GM19455 (cell line): Measurements from ENCODE around the gene ZNF613.
"Not testable (repeated sequence)": the region's sequence is repeated elsewhere in the genome, so short reads cannot be mapped to it uniquely, and the experiment has no call there.

ENCODE experiments used
- ATAC-seq: cut with Tn5 transposase; IDR thresholded peaks from one replicate; pipeline ENCODE4 v1.9.1; 2021; ENCODE audit not compliant: unreplicated experiment

Gene ZNF613

DNA sequence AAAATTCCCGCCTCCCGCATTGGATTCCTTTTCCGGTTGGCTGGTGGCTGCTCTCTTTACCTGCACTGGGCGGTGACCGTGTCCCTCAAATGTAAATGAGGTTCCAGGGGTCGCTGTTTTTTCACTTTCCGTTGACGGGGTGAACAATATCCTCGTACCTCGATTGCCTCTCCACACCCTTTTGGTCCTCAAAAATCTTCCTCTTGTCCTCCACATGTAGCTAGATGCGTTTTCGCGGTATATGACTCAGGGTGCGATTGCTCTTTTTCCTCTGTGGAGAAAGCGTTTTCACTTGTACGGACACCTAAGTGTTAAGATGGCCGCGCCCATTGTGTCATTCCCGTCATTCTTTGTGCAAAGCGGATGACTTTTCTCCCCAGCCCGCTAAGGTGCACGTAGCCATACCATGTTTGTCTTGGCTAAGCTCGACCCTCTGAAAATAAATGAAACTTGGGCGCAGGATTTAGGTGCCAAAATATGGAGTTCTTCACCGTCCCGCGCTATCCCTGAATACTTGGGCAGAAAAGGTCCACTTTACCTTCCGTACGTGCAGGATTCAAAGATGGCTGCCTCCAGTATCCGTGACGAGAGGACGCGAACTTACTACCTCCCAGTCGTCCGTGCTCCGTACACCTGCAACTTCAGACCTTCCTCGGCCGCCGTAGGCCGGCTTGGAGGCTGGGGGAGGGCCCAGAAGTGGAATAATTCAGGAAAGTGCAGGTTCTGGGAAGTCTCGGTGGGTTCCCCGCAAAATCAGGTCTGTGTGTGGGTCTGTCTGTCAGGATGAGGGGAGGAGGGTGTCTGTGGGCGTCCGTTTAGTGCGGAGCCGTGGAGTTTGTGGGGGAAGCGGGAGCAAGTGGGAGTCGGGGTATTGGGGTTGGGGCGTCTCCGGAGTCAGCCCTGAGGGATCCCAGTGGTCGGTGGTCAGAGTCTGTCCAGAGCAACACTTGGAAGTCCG lies at the start of gene ZNF613:
TSS of gene ZNF613 (plus strand) at position 689 of the 958 bp plus-strand sequence. CDS start 8,749 bp downstream, outside the sequence.
- ATAC-seq: peak; percentile 77

DNA sequence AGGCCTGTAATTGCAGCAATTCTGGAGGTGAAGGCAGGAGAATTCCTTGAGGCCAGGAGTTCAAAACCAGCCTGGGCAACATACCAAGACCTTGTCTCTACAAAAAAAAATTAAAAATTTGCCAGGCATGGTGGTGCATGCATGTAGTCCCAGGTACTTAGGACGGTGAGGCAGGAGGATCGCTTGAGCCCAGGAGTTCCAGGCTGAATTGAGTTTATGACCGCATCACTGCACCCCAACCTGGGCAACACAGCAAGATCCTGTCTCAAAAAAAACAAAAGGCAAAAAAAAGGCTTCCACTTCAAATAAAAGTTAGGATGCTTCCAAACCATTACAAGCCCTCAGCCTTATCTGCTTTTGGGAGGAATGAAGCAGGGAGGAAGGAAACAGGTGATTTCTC lies 44.8 kb upstream of the ZNF613 start:
- no peak for ATAC-seq

DNA sequence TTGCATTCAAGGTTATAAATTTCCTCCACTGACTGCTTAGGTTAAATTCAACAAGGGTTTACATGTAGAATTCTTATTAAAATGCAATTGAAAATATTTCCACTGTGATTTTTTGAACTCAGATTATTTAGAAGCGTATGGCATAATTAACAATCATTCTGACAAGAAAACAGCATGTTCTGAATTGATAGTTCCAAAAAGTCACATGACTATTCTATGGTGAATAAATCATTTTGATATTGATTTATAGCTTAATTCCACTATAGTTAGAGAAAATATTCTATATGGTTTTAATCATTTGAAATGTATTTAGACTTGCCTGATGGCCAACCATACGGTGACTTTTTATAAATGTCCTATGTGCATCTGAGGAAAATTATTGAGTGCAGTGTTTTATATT lies 42.6 kb upstream of the ZNF613 start:
- ATAC-seq: no peak

DNA sequence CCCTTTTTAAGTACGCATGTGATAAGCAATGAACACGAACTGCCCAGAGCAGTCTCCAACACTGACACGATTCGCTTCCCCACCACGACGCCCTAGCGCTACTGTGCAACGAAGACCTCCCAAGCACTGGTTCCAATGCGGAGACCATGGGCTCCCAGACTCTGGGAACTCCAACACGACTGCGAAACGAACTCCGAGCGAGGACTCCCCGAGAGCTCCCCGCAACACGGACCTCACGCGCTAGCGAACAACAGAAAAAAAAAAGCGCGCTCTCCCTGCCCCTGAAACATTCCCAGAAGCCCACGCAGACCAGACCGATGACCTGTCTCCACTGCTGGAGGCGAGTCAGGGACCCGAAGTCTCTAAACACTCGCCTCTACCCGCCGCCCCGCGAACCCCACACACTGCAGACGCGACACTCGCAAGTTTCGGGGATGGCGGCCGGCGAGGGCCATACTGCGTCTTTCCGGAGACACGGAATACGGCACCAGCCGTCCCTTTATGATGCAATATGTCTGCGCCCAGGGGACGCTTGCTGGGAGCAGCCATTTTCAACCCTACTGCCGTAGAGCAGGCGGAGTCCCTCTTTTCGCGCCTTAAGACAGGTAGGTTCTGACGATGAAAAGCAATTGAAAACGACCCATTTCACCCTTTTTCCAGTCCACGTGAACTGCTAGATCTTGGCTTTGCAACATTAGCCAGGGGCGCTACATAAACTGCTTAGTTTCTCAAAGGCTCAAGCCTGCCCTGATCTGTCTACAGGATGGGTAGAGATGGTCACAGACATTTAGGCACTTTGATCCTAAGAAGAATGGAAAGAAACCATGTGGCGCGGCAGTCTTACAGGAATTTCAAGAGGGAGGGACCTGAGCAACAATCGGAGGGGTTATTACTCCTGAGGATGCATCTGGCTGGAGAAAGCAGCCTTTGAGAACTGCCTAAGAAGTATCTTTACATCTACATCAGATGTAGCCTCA lies 39.5 kb upstream of the ZNF613 start, which contains the start of gene ZNF577:
TSS of gene ZNF577 (minus strand) at position 430 of the 977 bp plus-strand sequence. CDS start 7,569 bp downstream, outside the sequence.
- ATAC-seq: no peak

DNA sequence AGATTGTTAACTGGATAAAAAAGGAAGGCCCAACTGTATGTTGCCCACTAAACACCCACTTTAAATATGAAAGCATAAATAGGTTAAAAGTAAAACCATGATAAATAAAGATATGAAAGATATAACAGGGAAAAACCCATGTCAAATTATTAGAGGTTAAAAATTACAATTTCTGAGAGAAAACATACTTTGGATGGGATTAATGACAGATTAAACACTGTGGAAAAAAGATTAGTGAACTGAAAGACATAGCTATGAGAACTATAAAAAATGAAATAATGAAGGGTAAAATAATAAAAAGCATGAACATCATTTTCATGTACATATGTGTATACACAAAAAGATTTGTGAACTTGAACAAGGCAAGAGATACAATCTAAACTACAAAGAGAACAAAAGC lies 37.3 kb upstream of the ZNF613 start:
- ATAC-seq: no peak

DNA sequence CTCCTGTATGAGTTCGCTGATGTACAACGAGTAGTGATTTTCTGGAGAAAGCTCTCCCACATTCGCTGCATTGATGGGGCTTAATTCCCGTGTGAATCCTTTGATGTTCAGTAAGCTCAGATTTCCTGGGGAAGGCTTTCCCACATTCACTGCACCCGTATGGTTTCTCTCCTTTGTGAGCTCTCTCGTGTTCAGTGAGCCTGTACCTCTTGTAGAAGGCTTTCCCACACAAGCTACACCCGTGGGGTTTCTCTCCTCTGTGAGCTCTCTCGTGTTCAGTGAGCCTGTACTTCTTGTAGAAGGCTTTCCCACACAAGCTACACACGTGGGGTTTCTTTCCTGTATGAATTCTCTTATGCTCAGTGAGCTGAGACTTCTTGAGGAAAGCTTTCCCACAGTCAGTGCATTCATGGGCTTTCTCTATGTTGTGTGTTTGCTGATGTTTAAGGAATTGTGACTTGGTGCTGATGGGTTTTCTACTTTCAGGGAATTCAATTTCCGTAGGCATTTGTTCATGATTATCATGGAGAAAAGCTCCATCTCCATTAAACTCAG lies 36.0 kb upstream of the ZNF613 start:
- ATAC-seq: no peak

DNA sequence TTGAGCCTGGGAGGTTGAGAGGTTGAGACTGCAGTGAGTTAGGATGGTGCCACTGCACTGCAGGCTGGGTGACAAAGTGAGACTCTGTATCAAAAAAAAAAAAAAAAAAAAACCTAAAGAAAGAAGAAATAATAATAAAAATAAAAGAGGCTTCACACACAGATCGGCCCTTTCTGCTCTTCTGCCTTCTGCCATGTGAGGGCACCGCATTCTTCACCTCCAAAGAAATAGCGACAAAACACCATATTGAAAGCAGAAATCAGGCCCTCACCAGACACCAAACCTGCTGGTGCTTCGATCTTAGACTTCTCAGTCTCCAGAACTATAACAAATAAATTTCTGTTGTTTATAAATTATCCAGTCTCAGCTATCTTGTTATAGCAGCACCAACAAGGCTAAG lies 25.4 kb upstream of the ZNF613 start:
- ATAC-seq: no peak

DNA sequence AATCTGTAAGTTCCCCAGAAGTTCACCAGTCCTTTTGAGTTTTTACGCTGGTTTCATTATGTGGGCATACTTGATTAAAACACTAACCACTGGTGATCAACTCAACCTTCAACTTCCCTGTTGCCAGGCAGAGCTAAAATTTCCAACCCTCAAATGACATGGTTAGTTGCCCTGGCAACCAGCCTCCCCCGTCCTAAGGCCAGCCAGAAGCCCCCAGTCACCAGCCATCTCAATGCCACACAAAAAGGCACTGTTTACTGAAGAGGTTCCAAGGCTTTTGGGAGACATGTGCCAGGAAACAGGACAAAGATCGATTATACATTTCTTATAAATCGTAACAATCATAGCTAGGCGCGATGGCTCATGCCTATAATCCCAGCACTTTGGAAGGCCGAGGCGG lies 24.1 kb upstream of the ZNF613 start:
- ATAC-seq: no peak

DNA sequence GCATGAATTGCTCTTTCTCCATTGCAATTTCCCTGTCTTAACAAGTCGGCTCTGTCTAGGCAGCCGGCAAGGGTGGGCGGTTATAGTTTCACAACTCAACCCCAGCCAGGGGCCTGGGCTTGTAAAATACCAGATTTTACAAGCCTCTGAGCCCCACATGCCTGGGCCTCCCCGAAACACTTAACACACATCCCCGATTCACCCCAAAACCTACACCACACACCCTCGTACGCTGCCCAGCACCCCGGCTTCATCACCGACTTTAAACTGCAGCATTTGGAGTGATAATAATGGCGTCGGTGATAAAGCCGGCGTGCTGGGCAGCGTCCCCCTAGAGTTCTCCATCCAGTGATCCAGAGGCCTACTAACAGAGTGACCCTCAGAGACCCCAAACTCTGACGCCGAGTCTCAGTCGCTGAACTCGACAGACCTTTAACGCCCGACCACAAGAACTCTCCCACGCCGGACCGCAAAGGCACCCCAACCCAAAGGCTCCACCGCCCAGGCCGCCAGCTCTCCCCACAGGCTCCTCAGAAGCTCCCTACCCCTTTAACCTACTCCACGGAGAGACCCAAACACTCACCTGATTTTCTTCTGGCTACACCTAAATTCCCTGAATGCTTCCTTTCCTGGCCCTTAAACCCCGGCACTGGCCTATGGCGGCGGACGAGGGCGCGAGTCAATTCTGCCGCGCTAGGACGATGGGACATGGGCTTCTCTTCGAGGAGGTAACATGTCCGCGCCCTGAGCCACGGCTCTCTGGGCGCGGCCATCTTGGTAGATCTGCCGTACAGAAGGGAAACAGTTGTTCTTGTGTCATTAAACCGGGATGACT lies 22.7 kb upstream of the ZNF613 start, which contains the start of gene ZNF649:
TSS of gene ZNF649 (minus strand) at position 687 of the 835 bp plus-strand sequence. CDS start 4,910 bp downstream, outside the sequence.
- ATAC-seq: peak; percentile 68

DNA sequence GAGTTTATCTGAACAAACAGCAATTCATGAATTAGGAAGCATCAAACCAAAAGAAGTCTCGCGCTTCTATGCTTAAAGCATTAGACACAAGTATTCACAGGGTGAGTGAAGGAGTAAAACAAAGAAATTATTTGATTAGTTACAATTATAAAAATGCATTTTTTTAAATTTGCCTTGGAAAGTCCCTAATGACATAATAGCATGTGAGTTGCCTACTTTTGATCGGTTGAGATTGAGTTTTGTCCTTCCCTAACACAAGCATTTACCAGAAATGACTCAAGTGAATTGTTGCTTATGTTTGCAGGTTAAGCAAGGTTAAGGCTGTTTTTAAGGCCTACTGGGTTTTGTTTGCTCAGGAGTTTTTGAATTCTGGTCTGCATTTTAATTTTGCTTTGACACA lies 22.1 kb upstream of the ZNF613 start:
- no peak for ATAC-seq

DNA sequence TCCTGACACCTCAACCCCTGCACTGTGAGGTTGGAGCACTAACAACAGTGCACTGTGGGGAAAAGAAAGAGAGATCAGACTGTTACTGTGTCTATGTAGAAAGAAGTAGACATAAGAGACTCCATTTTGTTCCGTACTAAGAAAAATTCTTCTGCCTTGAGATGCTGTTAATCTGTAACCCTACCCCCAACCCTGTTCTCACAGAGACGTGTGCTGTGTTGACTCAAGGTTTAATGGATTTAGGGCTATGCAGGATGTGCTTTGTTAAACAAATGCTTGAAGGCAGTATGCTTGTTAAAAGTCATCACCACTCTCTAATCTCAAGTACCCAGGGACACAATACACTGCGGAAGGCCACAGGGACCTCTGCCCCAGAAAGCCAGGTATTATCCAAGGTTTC lies 21.6 kb upstream of the ZNF613 start:
- ATAC-seq: not testable (repeated sequence)

DNA sequence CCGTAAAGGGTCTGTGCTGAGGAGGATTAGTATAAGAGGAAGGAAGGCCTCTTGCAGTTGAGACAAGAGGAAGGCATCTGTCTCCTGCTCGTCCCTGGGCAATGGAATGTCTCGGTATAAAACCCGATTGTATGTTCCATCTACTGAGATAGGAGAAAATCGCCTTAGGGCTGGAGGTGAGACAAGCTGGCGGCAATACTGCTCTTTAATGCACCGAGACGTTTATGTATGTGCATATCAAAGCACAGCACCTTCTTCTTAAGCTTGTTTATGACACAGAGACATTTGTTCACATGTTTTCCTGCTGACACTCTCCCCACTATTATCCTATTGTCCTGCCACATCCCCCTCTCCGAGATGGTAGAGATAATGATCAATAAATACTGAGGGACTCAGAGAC lies 21.2 kb upstream of the ZNF613 start:
- not testable (repeated sequence) for ATAC-seq

DNA sequence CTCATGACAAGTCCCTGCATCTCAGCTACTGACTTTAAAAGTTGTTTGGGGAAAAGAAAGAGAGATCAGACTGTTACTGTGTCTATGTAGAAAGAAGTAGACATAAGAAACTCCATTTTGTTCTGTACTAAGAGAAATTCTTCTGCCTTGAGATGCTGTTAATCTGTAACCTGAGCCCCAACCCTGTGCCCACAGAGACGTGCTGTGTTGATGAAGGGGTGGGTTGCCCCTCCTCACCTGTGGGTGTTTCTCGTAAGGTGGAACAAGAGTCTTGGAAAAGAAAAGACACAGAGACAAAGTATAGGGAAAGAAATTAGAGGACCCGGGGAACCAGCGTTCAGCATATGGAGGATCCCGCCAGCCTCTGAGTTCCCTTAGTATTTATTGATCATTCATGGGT lies 19.3 kb upstream of the ZNF613 start:
- ATAC-seq: not testable (repeated sequence)

DNA sequence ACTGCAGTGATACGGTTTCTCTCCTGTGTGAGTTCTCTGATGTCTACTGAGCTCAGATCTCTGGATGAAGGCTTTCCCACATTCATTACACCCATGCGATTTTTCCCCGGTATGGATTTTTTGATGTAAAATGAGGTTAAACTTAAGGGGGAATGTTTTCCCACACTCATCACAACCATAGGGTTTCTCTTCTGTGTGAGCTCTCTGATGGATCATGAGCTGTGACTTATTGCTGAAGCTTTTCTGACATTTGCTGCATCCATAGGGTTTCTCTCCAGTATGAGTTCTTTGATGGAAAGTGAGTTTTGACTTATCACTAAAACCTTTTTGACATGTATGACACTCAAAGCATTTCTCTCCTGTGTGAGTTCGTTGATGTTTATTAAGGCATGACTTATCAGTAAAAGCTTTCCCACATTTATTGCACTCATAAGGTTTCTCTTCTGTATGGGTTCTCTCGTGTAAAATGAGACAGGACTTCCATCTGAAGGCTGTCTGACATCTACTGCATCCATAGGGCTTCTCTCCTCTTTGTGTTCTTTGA lies 11.9 kb upstream of the ZNF613 start:
- ATAC-seq: no peak

DNA sequence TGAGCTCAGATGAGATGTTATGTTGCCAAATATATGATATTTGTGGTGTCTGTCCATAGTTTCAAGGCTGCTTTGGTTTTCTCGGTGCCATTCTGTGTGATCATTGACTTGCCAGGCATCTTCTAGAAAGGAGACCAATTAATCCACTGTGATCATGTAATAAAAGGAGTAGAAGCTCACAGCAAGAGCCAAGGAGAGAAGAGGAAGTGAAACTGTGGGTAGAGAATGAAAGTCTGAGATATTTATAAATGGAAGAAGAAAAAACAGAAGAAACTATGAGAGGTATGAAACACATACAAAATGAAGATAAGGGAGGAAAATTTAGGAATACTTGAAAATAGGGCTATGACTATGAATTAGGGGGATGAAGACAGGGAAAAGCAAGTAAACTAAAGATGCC lies 11.1 kb upstream of the ZNF613 start:
- no peak for ATAC-seq

DNA sequence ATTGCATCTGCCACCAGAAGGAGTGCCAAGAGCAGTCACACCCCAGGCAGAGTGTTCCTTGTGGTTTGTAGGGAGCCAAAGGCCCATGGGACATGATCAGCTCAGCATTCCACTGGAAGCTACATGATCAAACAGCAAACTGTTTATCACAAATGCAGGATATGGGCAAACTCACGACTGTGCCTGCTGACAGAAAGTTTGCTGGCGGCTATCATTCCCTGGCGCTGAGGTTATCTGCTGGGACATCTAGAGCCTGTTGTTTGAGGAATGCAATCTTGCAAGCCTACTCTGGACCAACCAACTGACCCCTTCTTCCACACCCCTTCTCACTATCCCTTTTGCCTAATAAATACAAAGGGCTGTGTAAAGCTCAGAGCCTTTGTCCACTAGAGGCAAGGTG lies 7.7 kb upstream of the ZNF613 start:
- ATAC-seq: no peak

DNA sequence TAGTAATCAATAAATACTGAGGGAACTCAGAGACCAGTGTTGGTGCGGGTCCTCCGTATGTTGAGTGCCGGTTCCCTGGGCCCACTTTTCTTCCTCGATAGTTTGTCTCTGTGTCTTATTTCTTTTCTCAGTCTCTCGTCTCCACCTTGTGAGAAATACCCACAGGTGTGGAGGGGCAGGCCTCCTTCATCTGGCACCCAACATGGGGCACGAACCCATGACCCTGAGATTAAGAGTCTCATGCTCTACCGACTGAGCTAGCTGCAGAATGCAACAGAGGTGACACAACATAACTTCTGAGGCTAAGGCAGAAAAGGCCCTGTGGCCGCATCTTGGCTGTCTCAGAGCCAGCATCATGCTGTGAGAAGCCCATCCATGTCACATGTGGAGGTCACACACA lies 5.3 kb upstream of the ZNF613 start:
- no peak for ATAC-seq

DNA sequence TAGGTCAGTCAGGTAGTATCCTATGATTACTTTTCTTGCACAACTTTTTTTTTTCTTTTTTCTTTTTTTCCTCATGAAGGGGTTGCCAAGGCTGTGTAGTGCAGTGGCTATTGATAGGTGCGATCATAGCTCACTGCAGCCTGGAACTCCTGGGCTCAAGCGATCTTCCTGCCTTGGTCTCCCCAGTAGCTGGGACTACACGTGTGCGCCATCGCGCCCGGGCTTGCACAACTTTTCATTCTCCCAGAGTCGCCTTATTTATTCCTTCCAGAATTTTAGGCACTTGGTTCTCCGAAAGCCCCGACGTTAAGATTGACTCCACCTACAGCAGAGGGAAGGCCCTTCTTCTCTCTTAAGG lies 867 bp upstream of the ZNF613 start:
- ATAC-seq: no peak

DNA sequence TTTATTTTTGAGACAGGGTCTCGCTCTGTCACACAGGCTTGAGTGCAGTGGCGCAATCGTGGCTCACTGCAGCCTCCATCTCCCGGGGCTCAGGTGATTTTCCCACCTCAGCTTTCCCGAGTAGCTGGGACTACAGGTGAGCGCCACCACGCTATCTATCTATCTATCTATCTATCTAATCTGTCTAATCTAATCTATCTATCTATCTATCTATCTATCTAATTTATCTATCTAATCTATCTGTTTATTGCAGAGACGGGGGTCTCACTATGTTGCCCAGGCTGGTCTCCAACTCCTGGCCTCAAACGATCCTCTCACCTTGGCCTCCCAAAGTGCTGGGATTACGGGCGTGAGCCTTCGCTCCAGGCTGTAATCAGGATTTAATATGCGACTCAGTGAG lies 587 bp downstream of the ZNF613 start:
- no peak for ATAC-seq

DNA sequence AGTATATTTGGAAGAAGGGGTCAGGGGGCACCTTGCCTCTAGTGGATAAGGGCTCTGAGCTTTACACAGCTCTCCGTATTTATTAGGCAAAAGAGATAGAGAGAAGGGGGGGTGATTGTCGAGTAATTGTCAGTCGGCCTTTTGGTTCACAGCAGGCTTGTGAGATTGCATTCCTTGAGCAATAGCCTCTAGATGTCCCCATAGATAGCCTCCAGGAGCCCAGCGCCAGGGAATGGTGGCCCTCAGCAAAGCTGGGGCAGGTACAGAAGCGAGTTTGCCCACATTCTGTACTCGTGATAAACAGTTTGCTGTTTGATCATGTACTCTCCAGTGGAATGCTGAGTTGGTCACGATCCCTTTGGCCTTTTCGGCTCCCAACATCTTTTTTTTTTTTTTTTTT lies 4.6 kb downstream of the ZNF613 start:
- no peak for ATAC-seq
